Fibroblast of lung (primary cell): ENCODE measurements around the gene PDLIM7.

Source experiments
- CTCF ChIP-seq, 2 donors: IDR thresholded peaks in 1 of 2; conservative IDR thresholded peaks in 1 of 2; 1 replicate in 1 of 2; 2 replicates in 1 of 2; pipeline ENCODE4 v1.5.1; 2011 to 2012; ENCODE audit warnings: low read length in 2 of 2, control low read depth in 1 of 2, inconsistent platforms in 1 of 2, low read depth in 1 of 2, mild to moderate bottlenecking in 1 of 2
- EZH2 ChIP-seq: IDR thresholded peaks from 2 replicates; pipeline ENCODE4 v1.5.1; 2012; ENCODE audit warnings: low read length, control low read depth, mild to moderate bottlenecking; ENCODE audit errors: missing control alignments

GRCh38 chr5:177468685-177469628 is 28.4 kb downstream of the PDLIM7 start:
- no peak for TF ChIP-seq CTCF (conservative IDR thresholded peaks at IDR 0.05 in 1 of 2, IDR thresholded peaks at IDR 0.05 in 1 of 2; ENCODE audit: low read depth in 1 of 2, low read length in 2 of 2)
- no peak for TF ChIP-seq EZH2
